ENCODE data around the gene TAS1R1. TPM values are rescaled to one million over a fixed set of nuclear protein-coding genes. Genes with fewer than 3 reads are reported as not detected.

Gene TAS1R1
- total RNA-seq, 2 experiments from 2014 or later = 0.08 TPM; not detected in 1

- POLR2A ChIA-PET = interaction anchor here (1.1 to 2.4 kb wide), 4 partner anchors 8 to 13 kb away, joined by 4 to 10 read pairs (median 6); partner anchors contain the start of gene ZBTB48
- H3K27me3 Mint-ChIP-seq = no peaks in the 10 kb centered on the region
- H3K9me3 Mint-ChIP-seq = no peaks in the 10 kb centered on the region
- H3K36me3 Mint-ChIP-seq (ENCODE audit: low read depth) = peaks cover 22% of the 10 kb centered on the region
- H3K4me3 Mint-ChIP-seq = no peak overlapping the region
- H3K27ac Mint-ChIP-seq = no peak overlapping the region
- peaks cover 29% of the 10 kb centered on the region for H3K4me1 Mint-ChIP-seq
- no peak for DNase-seq
- CTCF ChIA-PET = no interaction called here
Observed at GRCh38 chr1:6588128-6588892, 33.2 kb downstream of the TAS1R1 start.

- Mint-ChIP-seq H3K4me3 (no peak overlapping the region), H3K4me1 (peaks cover 32% of the 10 kb centered on the region), H3K9me3 (no peaks in the 10 kb centered on the region), H3K27ac (no peak overlapping the region), H3K36me3 (ENCODE audit: low read depth) (peaks cover 25% of the 10 kb centered on the region), H3K27me3 (no peaks in the 10 kb centered on the region)
- ChIA-PET CTCF (interaction anchor here (0.9 kb wide), 1 partner anchor 11 kb away, joined by 4 read pairs; no protein-coding TSS in a partner anchor), POLR2A (interaction anchor here (1.1 to 2.4 kb wide), 4 partner anchors 9 to 13 kb away, joined by 4 to 10 read pairs (median 6); partner anchors contain the start of gene ZBTB48)
- DNase-seq = no peak
Observed at GRCh38 chr1:6588893-6589520, 33.9 kb downstream of the TAS1R1 start.

GRCh38 chr1:6590046-6590445 is 34.9 kb downstream of the TAS1R1 start:
- Mint-ChIP-seq H3K27ac (peak overlapping the region; percentile 31), H3K4me3 (no peak overlapping the region), H3K9me3 (no peaks in the 10 kb centered on the region), H3K36me3 (ENCODE audit: low read depth) (peaks cover 34% of the 10 kb centered on the region), H3K27me3 (no peaks in the 10 kb centered on the region), H3K4me1 (peaks cover 23% of the 10 kb centered on the region)
- no peak for DNase-seq
- CTCF ChIA-PET = interaction anchor here (0.9 kb wide), 1 partner anchor 10 kb away, joined by 4 read pairs; no protein-coding TSS in a partner anchor
- POLR2A ChIA-PET = interaction anchor here (1.4 to 2.4 kb wide), 3 partner anchors 10 to 12 kb away, joined by 6 to 10 read pairs (median 7); partner anchors contain the start of gene ZBTB48

GRCh38 chr1:6591222-6591621 is 36.1 kb downstream of the TAS1R1 start:
- Mint-ChIP-seq H3K27ac (peak overlapping the region; percentile 16), H3K9me3 (no peaks in the 10 kb centered on the region), H3K36me3 (ENCODE audit: low read depth) (peaks cover 46% of the 10 kb centered on the region), H3K4me1 (peaks cover 29% of the 10 kb centered on the region), H3K4me3 (no peak overlapping the region), H3K27me3 (no peaks in the 10 kb centered on the region)
- ChIA-PET POLR2A (interaction anchor here (1.9 to 2.3 kb wide), 2 partner anchors 9 to 12 kb away, joined by 7 to 10 read pairs; no protein-coding TSS in a partner anchor), CTCF (interaction anchor here (1.3 kb wide), 1 partner anchor 11 kb away, joined by 4 read pairs; no protein-coding TSS in a partner anchor)
- peak; percentile 28 for DNase-seq

DNA sequence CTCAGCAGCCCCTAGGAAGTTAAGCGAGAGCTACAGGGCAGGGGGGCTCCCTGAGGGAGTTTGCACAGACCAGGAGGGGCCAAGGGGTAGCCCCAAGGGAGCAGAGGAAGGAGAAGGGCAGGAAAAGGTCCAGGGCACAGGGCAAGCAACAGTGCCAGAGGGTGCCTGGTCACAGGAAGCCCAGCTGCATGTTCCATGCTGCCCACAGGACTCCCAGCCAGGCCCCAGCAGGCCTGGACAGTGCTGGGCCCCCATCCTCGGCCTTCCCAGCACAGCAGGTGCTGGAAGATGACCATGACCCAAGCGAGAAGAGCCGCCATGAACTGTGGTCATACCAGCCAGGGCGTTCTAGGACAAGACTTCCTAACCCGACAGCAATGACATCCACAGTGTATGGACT is 36.5 kb downstream of the TAS1R1 start:
- Mint-ChIP-seq H3K4me3 (no peak overlapping the region), H3K4me1 (peaks cover 33% of the 10 kb centered on the region), H3K27ac (no peak overlapping the region), H3K36me3 (ENCODE audit: low read depth) (peaks cover 49% of the 10 kb centered on the region), H3K9me3 (no peaks in the 10 kb centered on the region), H3K27me3 (no peaks in the 10 kb centered on the region)
- ChIA-PET POLR2A (interaction anchor here (1.9 to 2.3 kb wide), 2 partner anchors 10 to 12 kb away, joined by 7 to 10 read pairs; no protein-coding TSS in a partner anchor), CTCF (interaction anchor here (1.3 kb wide), 1 partner anchor 10 kb away, joined by 4 read pairs; no protein-coding TSS in a partner anchor)
- no peak for DNase-seq

DNA sequence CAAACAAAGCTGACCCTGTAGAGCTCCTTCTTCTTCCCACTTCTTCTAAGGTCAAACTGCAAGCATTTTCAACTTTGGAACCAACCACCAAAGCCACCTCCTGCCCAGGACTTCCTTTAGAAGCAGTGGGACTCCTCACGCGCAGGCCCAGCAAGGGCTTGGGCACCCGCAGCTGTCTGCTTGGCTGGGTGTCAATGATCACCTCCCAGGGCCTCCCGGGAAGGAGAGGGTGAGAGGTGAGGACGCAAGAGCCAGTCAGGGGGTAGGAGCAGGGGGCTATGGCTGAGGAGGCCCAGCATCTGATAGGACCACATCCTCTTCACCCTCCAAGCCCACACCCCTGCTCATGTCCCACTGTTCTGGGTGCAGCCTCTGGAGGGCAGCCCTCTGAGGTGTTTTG is 37.3 kb downstream of the TAS1R1 start:
- CTCF ChIA-PET = no interaction called here
- Mint-ChIP-seq H3K36me3 (ENCODE audit: low read depth) (peaks cover 53% of the 10 kb centered on the region), H3K4me3 (no peak overlapping the region), H3K9me3 (no peaks in the 10 kb centered on the region), H3K27ac (peak overlapping the region; percentile 9), H3K27me3 (no peaks in the 10 kb centered on the region), H3K4me1 (peaks cover 35% of the 10 kb centered on the region)
- no peak for DNase-seq
- POLR2A ChIA-PET = interaction anchor here (0.5 to 2.3 kb wide), 3 partner anchors 11 to 13 kb away, joined by 3 to 10 read pairs (median 7); partner anchors contain the start of gene ZBTB48

- DNase-seq = no peak
- Mint-ChIP-seq H3K27ac (no peak overlapping the region), H3K9me3 (no peaks in the 10 kb centered on the region), H3K36me3 (ENCODE audit: low read depth) (peaks cover 56% of the 10 kb centered on the region), H3K4me1 (peaks cover 39% of the 10 kb centered on the region), H3K27me3 (no peaks in the 10 kb centered on the region), H3K4me3 (no peak overlapping the region)
- CTCF ChIA-PET = no interaction called here
- POLR2A ChIA-PET = interaction anchor here (0.5 to 2.3 kb wide), 2 partner anchors 11 to 13 kb away, joined by 3 to 7 read pairs; partner anchors contain the start of gene ZBTB48
Observed at GRCh38 chr1:6592865-6593593, 37.9 kb downstream of the TAS1R1 start.

- POLR2A ChIA-PET = no interaction called here
- no peaks in the 10 kb centered on the region for H3K27me3 Mint-ChIP-seq
- CTCF ChIA-PET = no interaction called here
- DNase-seq = no peak
- peaks cover 42% of the 10 kb centered on the region for H3K4me1 Mint-ChIP-seq
- H3K36me3 Mint-ChIP-seq (ENCODE audit: low read depth) = peaks cover 59% of the 10 kb centered on the region
- H3K9me3 Mint-ChIP-seq = no peaks in the 10 kb centered on the region
- H3K4me3 Mint-ChIP-seq = no peak overlapping the region
- no peak overlapping the region for H3K27ac Mint-ChIP-seq
Observed at GRCh38 chr1:6593810-6594209, 38.7 kb downstream of the TAS1R1 start.

- H3K27ac Mint-ChIP-seq = peak overlapping the region; percentile 36
- no peak for DNase-seq
- ChIA-PET POLR2A (no interaction called here), CTCF (no interaction called here)
- H3K27me3 Mint-ChIP-seq = no peaks in the 10 kb centered on the region
- no peak overlapping the region for H3K4me3 Mint-ChIP-seq
- H3K9me3 Mint-ChIP-seq = no peaks in the 10 kb centered on the region
- peaks cover 54% of the 10 kb centered on the region for H3K4me1 Mint-ChIP-seq
- H3K36me3 Mint-ChIP-seq (ENCODE audit: low read depth) = peaks cover 64% of the 10 kb centered on the region
Observed at GRCh38 chr1:6594977-6595740, 40.1 kb downstream of the TAS1R1 start.

- Mint-ChIP-seq H3K4me3 (no peak overlapping the region), H3K27me3 (no peaks in the 10 kb centered on the region), H3K9me3 (no peaks in the 10 kb centered on the region), H3K27ac (peak overlapping the region; percentile 47), H3K36me3 (ENCODE audit: low read depth) (peaks cover 69% of the 10 kb centered on the region), H3K4me1 (peaks cover 52% of the 10 kb centered on the region)
- CTCF ChIA-PET = no interaction called here
- POLR2A ChIA-PET = no interaction called here
- no peak for DNase-seq
Observed at GRCh38 chr1:6596351-6596750, 41.2 kb downstream of the TAS1R1 start.

GRCh38 chr1:6596886-6597776 is 42.0 kb downstream of the TAS1R1 start:
- ChIA-PET CTCF (interaction anchor here (1.0 kb wide), 1 partner anchor 49 kb away, joined by 3 read pairs; no protein-coding TSS in a partner anchor), POLR2A (interaction anchor here (1.8 to 7.8 kb wide), 2 partner anchors 17 to 43 kb away, joined by 8 to 94 read pairs; partner anchors contain the start of genes NOL9, TAS1R1 and ZBTB48)
- Mint-ChIP-seq H3K27me3 (no peaks in the 10 kb centered on the region), H3K36me3 (ENCODE audit: low read depth) (peaks cover 69% of the 10 kb centered on the region), H3K4me3 (no peak overlapping the region), H3K27ac (no peak overlapping the region), H3K4me1 (peaks cover 45% of the 10 kb centered on the region), H3K9me3 (no peaks in the 10 kb centered on the region)
- no peak for DNase-seq
